Neutrophil (primary cell): Measurements from ENCODE around the gene MSH3.

ENCODE experiments used
- H3K27ac ChIP-seq: fragments of 200-600 bp; sonication (generic); 2 replicates; pipeline ENCODE4 v1.5.1; 2016; ENCODE audit warnings: mild to moderate bottlenecking, moderate library complexity
- H3K27me3 ChIP-seq: fragments of 200-600 bp; sonication (generic); 2 replicates; pipeline ENCODE4 v1.6.0; 2016; ENCODE audit warnings: mild to moderate bottlenecking
- H3K36me3 ChIP-seq: fragments of 200-600 bp; sonication (generic); 2 replicates; pipeline ENCODE4 v1.5.1; 2017
- H3K4me1 ChIP-seq, 2 experiments: fragments of 200-600 bp in 1 of 2; sonication (generic) in 1 of 2; 1 replicate in 1 of 2; 2 replicates in 1 of 2; pipeline versions ENCODE4 v1.5.1 to v1.6.1; 2013 to 2016; ENCODE audit warnings: low read depth in 1 of 2, low read length in 1 of 2, mild to moderate bottlenecking in 1 of 2, moderate library complexity in 1 of 2; ENCODE audit not compliant: control insufficient read depth in 1 of 2, insufficient read depth in 1 of 2
- H3K4me3 ChIP-seq, 2 experiments: fragments of 200-600 bp in 1 of 2; sonication (generic) in 1 of 2; 1 replicate in 1 of 2; 2 replicates in 1 of 2; pipeline ENCODE4 v1.5.1; 2013 to 2016; ENCODE audit warnings: low read depth in 1 of 2, low read length in 1 of 2, mild to moderate bottlenecking in 1 of 2, moderate library complexity in 1 of 2
- H3K9me3 ChIP-seq: fragments of 200-600 bp; sonication (generic); 2 replicates; pipeline ENCODE4 v1.5.1; 2016
- CTCF ChIP-seq: fragments of 200-600 bp; sonication (generic); IDR thresholded peaks from 2 replicates; pipeline ENCODE4 v1.5.1; 2016; ENCODE audit warnings: antibody characterized with exemption

Gene MSH3

GRCh38 chr5:80754900-80755299, 100.4 kb downstream of the MSH3 start:
- Histone ChIP-seq H3K4me3 (no peak overlapping the region), H3K27ac (no peak overlapping the region), H3K9me3 (no peaks in the 10 kb centered on the region), H3K36me3 (no peaks in the 10 kb centered on the region), H3K4me1 (peaks cover 7 to 16% of the 10 kb centered on the region in 2 experiments), H3K27me3 (no peaks in the 10 kb centered on the region)
- no peak for TF ChIP-seq CTCF

- H3K9me3 ChIP-seq, result no peaks in the 10 kb centered on the region
- H3K27me3 ChIP-seq, result no peaks in the 10 kb centered on the region
- H3K36me3 ChIP-seq, result no peaks in the 10 kb centered on the region
- peaks cover 7 to 16% of the 10 kb centered on the region in 2 experiments for H3K4me1 ChIP-seq
- no peak overlapping the region for H3K27ac ChIP-seq
- H3K4me3 ChIP-seq, result no peak overlapping the region
- TF ChIP-seq CTCF, result no peak
Measured at GRCh38 chr5:80755626-80756025, 101.2 kb downstream of the MSH3 start.

- Histone ChIP-seq H3K27me3 (no peaks in the 10 kb centered on the region), H3K9me3 (no peaks in the 10 kb centered on the region), H3K4me1 (peaks cover 7 to 16% of the 10 kb centered on the region in 2 experiments), H3K36me3 (peaks cover 2% of the 10 kb centered on the region), H3K27ac (no peak overlapping the region), H3K4me3 (no peak overlapping the region)
- no peak for TF ChIP-seq CTCF
Measured at GRCh38 chr5:80756292-80756691, 101.8 kb downstream of the MSH3 start.

- Histone ChIP-seq H3K4me3 (no peak overlapping the region), H3K4me1 (peaks cover 7 to 16% of the 10 kb centered on the region in 2 experiments), H3K27me3 (no peaks in the 10 kb centered on the region), H3K36me3 (peaks cover 9% of the 10 kb centered on the region), H3K27ac (no peak overlapping the region), H3K9me3 (no peaks in the 10 kb centered on the region)
- TF ChIP-seq CTCF, result no peak
Measured at GRCh38 chr5:80757290-80757689, 102.8 kb downstream of the MSH3 start.

- Histone ChIP-seq H3K27me3 (no peaks in the 10 kb centered on the region), H3K4me1 (peaks cover 3 to 14% of the 10 kb centered on the region in 2 experiments), H3K36me3 (peaks cover 20% of the 10 kb centered on the region), H3K4me3 (no peak overlapping the region), H3K9me3 (no peaks in the 10 kb centered on the region), H3K27ac (no peak overlapping the region)
- TF ChIP-seq CTCF, result no peak
Measured at GRCh38 chr5:80759866-80760577, 105.6 kb downstream of the MSH3 start.
